IMR-90 (cell line): ENCODE measurements around the gene SPATA3. TPM values are rescaled to one million over a fixed set of nuclear protein-coding genes. Genes with fewer than 3 reads are reported as not detected.

Source experiments
- ATAC-seq: fragments of 200-7000 bp; cut with Tn5 transposase; 2 replicates; pipeline ENCODE4 v1.9.1; 2020; ENCODE audit warnings: low read depth, mild to moderate bottlenecking, moderate library complexity
- BruUV-seq: library from RNA; stranded (reverse); fragments of 400-500 nt; replicated peaks from 2 replicates; lab custom pipeline; 2021; lab: Mats Ljungman, UMichigan
- CTCF ChIA-PET: fragments of 300-600 bp; formaldehyde crosslinking; extraction: SDS; loops from one replicate; lab custom pipeline; 2021; ENCODE audit warnings: antibody characterized with exemption; lab: Yijun Ruan, JAX
- POLR2A ChIA-PET: fragments of 300-600 bp; sonication (Branson Sonifier 250); formaldehyde crosslinking; loops from one replicate; lab custom pipeline; 2022; ENCODE audit warnings: antibody characterized with exemption; ENCODE audit not compliant: unreplicated experiment; lab: Charles Lee
- DNase-seq: peaks from one replicate; pipeline ENCODE4 v3.0.0; 2013
- H2AFZ ChIP-seq: replicated peaks from 2 replicates; pipeline ENCODE3; 2013; ENCODE audit warnings: low read length, mild to moderate bottlenecking; ENCODE audit not compliant: poor library complexity
- H2AK5ac ChIP-seq: 2 replicates; pipeline ENCODE4 v1.6.1; 2013; ENCODE audit warnings: low read depth, low read length, inconsistent platforms
- H2AK9ac ChIP-seq: replicated peaks from 2 replicates; pipeline ENCODE3; 2013; ENCODE audit warnings: mild to moderate bottlenecking, low read depth, low read length, moderate library complexity; ENCODE audit not compliant: poor library complexity
- H2BK120ac ChIP-seq: 2 replicates; pipeline ENCODE4 v1.6.1; 2013; ENCODE audit warnings: low read depth, low read length, inconsistent platforms
- H2BK15ac ChIP-seq: 3 replicates; pipeline ENCODE4 v1.6.1; 2013; ENCODE audit warnings: low read depth, low read length, inconsistent platforms
- H2BK20ac ChIP-seq: 2 replicates; pipeline ENCODE4 v1.6.1; 2013; ENCODE audit warnings: low read depth, mild to moderate bottlenecking, inconsistent platforms, low read length, moderate library complexity
- H2BK5ac ChIP-seq: 2 replicates; pipeline ENCODE4 v1.6.1; 2013; ENCODE audit warnings: mild to moderate bottlenecking, low read depth, low read length, inconsistent platforms; ENCODE audit not compliant: poor library complexity, severe bottlenecking
- H3K14ac ChIP-seq: replicated peaks from 2 replicates; pipeline ENCODE4 v1.6.1; 2013; ENCODE audit warnings: low read depth, low read length, inconsistent platforms
- H3K18ac ChIP-seq: 2 replicates; pipeline ENCODE4 v1.6.1; 2013; ENCODE audit warnings: low read depth, low read length, control low read depth
- H3K23ac ChIP-seq: 2 replicates; pipeline ENCODE4 v1.6.1; 2013; ENCODE audit warnings: low read depth, low read length, inconsistent platforms
- H3K27ac ChIP-seq: 2 replicates; pipeline ENCODE4 v1.5.1; 2013; ENCODE audit warnings: mild to moderate bottlenecking, control low read depth, low read length; ENCODE audit not compliant: insufficient read depth
- H3K27me3 ChIP-seq: 2 replicates; pipeline ENCODE4 v1.6.1; 2013; ENCODE audit warnings: low read length; ENCODE audit not compliant: control insufficient read depth, insufficient read depth
- H3K36me3 ChIP-seq: 2 replicates; pipeline ENCODE4 v1.6.1; 2013; ENCODE audit warnings: low read length, mixed read lengths; ENCODE audit not compliant: control insufficient read depth, insufficient read depth
- H3K4ac ChIP-seq: 2 replicates; pipeline ENCODE4 v1.6.1; 2013; ENCODE audit warnings: low read depth, low read length, inconsistent platforms
- H3K4me1 ChIP-seq: 2 replicates; pipeline ENCODE4 v1.6.1; 2013; ENCODE audit warnings: low read length, mixed read lengths; ENCODE audit not compliant: control insufficient read depth, insufficient read depth
- H3K4me2 ChIP-seq: 2 replicates; pipeline ENCODE4 v1.6.1; 2013; ENCODE audit warnings: low read depth, mild to moderate bottlenecking, control low read depth, low read length, moderate library complexity
- H3K4me3 ChIP-seq: 2 replicates; pipeline ENCODE4 v1.5.1; 2013; ENCODE audit warnings: low read depth, mild to moderate bottlenecking, control low read depth, low read length, moderate library complexity; ENCODE audit not compliant: insufficient read depth
- H3K56ac ChIP-seq: 2 replicates; pipeline ENCODE4 v1.6.1; 2013; ENCODE audit warnings: low read length, inconsistent platforms; ENCODE audit not compliant: insufficient read depth; ENCODE audit errors: extremely low read depth
- H3K79me1 ChIP-seq, 2 experiments: 2 replicates each; pipeline ENCODE4 v1.6.1; 2013; ENCODE audit warnings: low read length in 2 of 2, inconsistent platforms in 1 of 2, low read depth in 1 of 2
- H3K9ac ChIP-seq: 2 replicates; pipeline ENCODE4 v1.6.1; 2013; ENCODE audit warnings: low read depth, low read length, control low read depth
- H3K9me1 ChIP-seq: 2 replicates; pipeline ENCODE4 v1.6.1; 2013; ENCODE audit warnings: low read length, inconsistent platforms; ENCODE audit not compliant: insufficient read depth
- H3K9me3 ChIP-seq: 2 replicates; pipeline ENCODE4 v1.6.1; 2013; ENCODE audit warnings: low read length; ENCODE audit not compliant: control insufficient read depth, insufficient read depth
- H4K20me1 ChIP-seq: 2 replicates; pipeline ENCODE4 v1.6.1; 2013; ENCODE audit warnings: low read length, inconsistent platforms; ENCODE audit not compliant: insufficient read depth
- H4K5ac ChIP-seq: 2 replicates; pipeline ENCODE4 v1.6.1; 2013; ENCODE audit warnings: mild to moderate bottlenecking, low read depth, low read length, control low read depth
- H4K8ac ChIP-seq, 2 experiments: 2 replicates each; pipeline ENCODE4 v1.6.1; 2013; ENCODE audit warnings: low read depth in 2 of 2, low read length in 2 of 2, control low read depth in 1 of 2, inconsistent platforms in 1 of 2
- H4K91ac ChIP-seq: 2 replicates; pipeline ENCODE4 v1.6.1; 2013; ENCODE audit warnings: low read depth, low read length, inconsistent platforms; ENCODE audit not compliant: insufficient read depth
- CEBPB ChIP-seq: IDR thresholded peaks from 2 replicates; pipeline ENCODE4 v1.6.1; 2012; ENCODE audit warnings: low read depth, low read length, improper control_type of control experiment
- CHD1 ChIP-seq: IDR thresholded peaks from 2 replicates; pipeline ENCODE4 v1.6.1; 2012; ENCODE audit warnings: low read depth, low read length, improper control_type of control experiment
- MXI1 ChIP-seq: IDR thresholded peaks from 2 replicates; pipeline ENCODE4 v1.6.1; 2012; ENCODE audit warnings: low read depth, mild to moderate bottlenecking, low read length, moderate library complexity, borderline replicate concordance
- NFE2L2 ChIP-seq: fragments of 150-350 bp; IDR thresholded peaks from 2 replicates; pipeline ENCODE4 v1.6.1; 2016; ENCODE audit warnings: low read depth, mild to moderate bottlenecking, low read length
- SMC3 ChIP-seq: fragments of 150-350 bp; IDR thresholded peaks from 2 replicates; pipeline ENCODE4 v1.6.1; 2016; ENCODE audit warnings: low read depth, mild to moderate bottlenecking, antibody characterized with exemption, low read length, moderate library complexity
- WGBS, 2 experiments: methylation state at CpG; one replicate each; pipeline versions ENCODE4 v1.1.5 to v1.1.7; 2013; ENCODE audit warnings: missing lambda C conversion rate in 2 of 2; ENCODE audit not compliant: insufficient read length in 1 of 2; ENCODE audit errors: extremely low coverage in 2 of 2; 5-methylcytosine and 5-hydroxymethylcytosine counted together
- dilution Hi-C: fragments of 300-500 bp; cut with HindIII; formaldehyde crosslinking; loops from one replicate; pipeline ENCODE4 v1.14.3; 2018; ENCODE audit warnings: low sequenced_read_pairs; ENCODE audit not compliant: unreplicated experiment
- in situ Hi-C: fragments of 300-500 bp; cut with MboI; formaldehyde crosslinking; loops from 3 replicates; pipeline ENCODE4 v1.14.3; 2019; ENCODE audit warnings: low sequenced_read_pairs, inconsistent platforms, mixed read lengths
- intact Hi-C: fragments of 100-400 bp; cut with micrococcal nuclease; formaldehyde crosslinking; loops from 2 replicates; pipeline ENCODE4 v1.10.0; 2022
- polyA plus RNA-seq, 3 experiments: library from polyadenylated mRNA; depleted of rRNA; stranded (reverse); fragments of >200 nt; gene quantifications; 2 replicates each; pipeline ENCODE4 v1.2.3, GENCODE V29; 2012; ENCODE audit warnings: low replicate concordance in 1 of 3
- total RNA-seq: library from RNA; depleted of rRNA; stranded (reverse); fragments of >200 nt; gene quantifications from 2 replicates; pipeline ENCODE4 v1.2.3, GENCODE V29; 2012

The SPATA3 gene
- total and polyA plus RNA-seq, 2 of the 4 experiments (the other 2 are of a cell fraction): not detected

DNA sequence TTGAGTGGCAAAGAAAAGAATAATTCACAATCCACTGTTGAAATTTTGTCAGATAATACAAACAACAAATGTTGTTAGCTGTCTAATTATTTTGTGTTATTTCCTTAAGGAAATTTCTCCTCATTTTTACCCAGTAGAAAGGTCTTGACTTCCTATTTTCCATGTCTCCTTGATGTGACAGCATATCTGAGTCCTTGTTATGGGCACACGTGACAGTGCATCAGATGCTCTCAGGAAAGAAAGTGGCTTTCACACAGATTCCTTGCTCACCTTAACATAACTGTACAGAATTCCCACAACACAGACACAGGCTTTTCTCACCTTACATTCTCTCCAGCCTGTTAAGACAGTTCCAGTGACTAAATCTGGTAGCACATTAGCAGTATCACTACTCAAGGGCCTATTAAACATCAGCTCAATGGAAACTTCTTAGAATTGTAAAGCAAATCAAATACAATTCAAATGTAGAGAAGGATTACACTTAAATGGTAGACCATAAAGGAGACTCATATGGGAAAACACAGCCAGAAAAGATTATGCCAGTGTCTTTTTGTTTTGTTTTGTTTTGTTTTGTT is 40.7 kb upstream of the SPATA3 start:
- no peak for ATAC-seq
- H2AK9ac ChIP-seq: no peak overlapping the region
- H2BK120ac ChIP-seq: no peak overlapping the region
- no peak overlapping the region for H2AK5ac ChIP-seq
- POLR2A ChIA-PET: no interaction called here
- 86% methylated on average over 1 of the region's 1 CpG; no CpG with 5 or more reads in 1 of the 2 experiments for WGBS, 2 experiments
- H3K56ac ChIP-seq: no peak overlapping the region
- H3K9me1 ChIP-seq: no peaks in the 10 kb centered on the region
- no peak overlapping the region for H3K4me3 ChIP-seq
- H4K8ac ChIP-seq: no peak overlapping the region
- no peak for DNase-seq
- H3K23ac ChIP-seq: no peak overlapping the region
- in situ Hi-C loops: no loop called here
- no peak overlapping the region for H3K9ac ChIP-seq
- peaks cover 40% of the 10 kb centered on the region for H3K27me3 ChIP-seq
- no peaks in the 10 kb centered on the region for H3K79me1 ChIP-seq
- H2AFZ ChIP-seq: no peak overlapping the region
- H3K4ac ChIP-seq: no peak overlapping the region
- H3K9me3 ChIP-seq: peaks cover 3% of the 10 kb centered on the region; the same call in 1 of the 2 replicates
- BruUV-seq: no TSS peak
- H3K27ac ChIP-seq: no peak overlapping the region
- CTCF ChIA-PET: interaction anchor here (0.6 kb wide), 1 partner anchor 462 kb away, joined by 3 read pairs; no protein-coding TSS in a partner anchor
- no peak overlapping the region for H2BK15ac ChIP-seq
- H3K14ac ChIP-seq: no peak overlapping the region
- no peaks in the 10 kb centered on the region for H4K20me1 ChIP-seq
- no peak overlapping the region for H2BK20ac ChIP-seq
- no peaks in the 10 kb centered on the region for H3K36me3 ChIP-seq
- no peak overlapping the region for H4K91ac ChIP-seq
- H4K5ac ChIP-seq: no peak overlapping the region
- H3K4me1 ChIP-seq: no peaks in the 10 kb centered on the region
- dilution Hi-C loops: no loop called here
- intact Hi-C loops: loop anchor here (10.0 kb wide), 1 partner anchor 60 kb away; no protein-coding TSS in a partner anchor
- no peak overlapping the region for H3K18ac ChIP-seq
- no peak overlapping the region for H3K4me2 ChIP-seq
- no peak overlapping the region for H2BK5ac ChIP-seq
- TF ChIP-seq CEBPB: no peak
- no peak for TF ChIP-seq MXI1
- no peak for TF ChIP-seq CHD1
- TF ChIP-seq NFE2L2: no peak
- no peak for TF ChIP-seq SMC3
